Activated T-cell treated with anti-CD3 and anti-CD28 coated beads, Interleukin-2, amount 50 U/mL, for 4 hours (primary cell): ENCODE data around the gene NSL1. TPM values are rescaled to one million over a fixed set of nuclear protein-coding genes. Genes with fewer than 3 reads are reported as not detected.
"Not testable (repeated sequence)": the region's sequence is repeated elsewhere in the genome, so short reads cannot be mapped to it uniquely, and the experiment has no call there.

Source experiments
- ATAC-seq, 2 donors: fragments of 200-7000 bp; cut with Tn5 transposase; one replicate each; pipeline ENCODE4 v1.10.0; 2021
- DNase-seq: peaks from one replicate; pipeline ENCODE4 v3.0.0-alpha.2; 2020
- H3K27me3 Mint-ChIP-seq: one replicate; pipeline ENCODE4 v1.8.0; 2021; ENCODE audit warnings: low read depth, mixed read lengths
- H3K36me3 Mint-ChIP-seq: one replicate; pipeline ENCODE4 v1.8.0; 2022; ENCODE audit warnings: mixed read lengths; ENCODE audit not compliant: insufficient read depth
- H3K4me1 Mint-ChIP-seq: one replicate; pipeline ENCODE4 v1.8.0; 2021; ENCODE audit warnings: low read depth, mixed read lengths
- H3K4me3 Mint-ChIP-seq: one replicate; pipeline ENCODE4 v1.8.0; 2021; ENCODE audit warnings: mild to moderate bottlenecking, moderate library complexity, mixed read lengths
- H3K9me3 Mint-ChIP-seq: one replicate; pipeline ENCODE4 v1.8.0; 2021; ENCODE audit warnings: mixed read lengths
- total RNA-seq, 3 donors: library from RNA; stranded (reverse); gene quantifications; one replicate each; pipeline ENCODE4 v1.2.1, GENCODE V29; 2021

NSL1 gene, protein sequence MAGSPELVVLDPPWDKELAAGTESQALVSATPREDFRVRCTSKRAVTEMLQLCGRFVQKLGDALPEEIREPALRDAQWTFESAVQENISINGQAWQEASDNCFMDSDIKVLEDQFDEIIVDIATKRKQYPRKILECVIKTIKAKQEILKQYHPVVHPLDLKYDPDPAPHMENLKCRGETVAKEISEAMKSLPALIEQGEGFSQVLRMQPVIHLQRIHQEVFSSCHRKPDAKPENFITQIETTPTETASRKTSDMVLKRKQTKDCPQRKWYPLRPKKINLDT
- total RNA-seq: 10 to 100 TPM; 31.1 to 39.8 (median 31.8) TPM

DNA sequence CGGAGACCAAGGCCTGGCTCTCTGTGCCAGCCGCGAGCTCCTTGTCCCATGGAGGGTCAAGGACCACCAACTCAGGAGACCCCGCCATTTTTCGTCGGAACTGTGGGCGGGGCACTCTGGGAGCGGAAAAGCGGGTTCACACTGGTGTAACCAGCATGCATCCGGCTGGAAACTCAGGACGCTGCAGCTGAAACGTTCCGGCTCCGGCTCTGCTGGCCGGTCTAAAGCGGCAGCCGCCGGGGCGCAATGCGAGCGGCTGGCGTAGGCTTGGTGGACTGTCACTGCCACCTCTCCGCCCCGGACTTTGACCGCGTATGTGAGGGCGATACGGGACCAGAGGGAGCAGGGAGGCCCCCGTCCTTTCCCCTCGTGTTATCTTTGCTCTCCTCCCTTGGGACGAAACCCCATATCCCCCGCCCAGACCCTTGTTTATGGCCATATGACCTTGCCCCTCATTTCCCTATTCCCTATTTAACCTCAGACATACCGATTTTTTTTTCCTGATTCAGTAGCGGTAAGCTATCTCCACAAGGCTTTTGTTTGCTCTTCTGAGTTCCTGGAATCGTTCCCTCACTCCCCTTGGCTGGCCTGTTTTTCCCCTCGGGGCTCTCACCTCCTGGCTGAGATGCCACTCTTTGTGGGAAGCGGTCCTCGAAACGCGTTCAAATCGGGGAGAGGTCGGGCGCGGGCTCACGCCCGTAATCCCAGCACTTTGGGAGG lies at the start of gene NSL1, which contains the start of gene TATDN3:
Gene NSL1 (minus strand): TSS at position 102 of the 720 bp plus-strand sequence. CDS start 14 bp downstream, at position 88.
Gene TATDN3 (plus strand): TSS at position 219 of the 720 bp plus-strand sequence. CDS start 28 bp downstream, at position 247.
- Mint-ChIP-seq H3K9me3 (no peaks in the 10 kb centered on the region), H3K4me1 (peaks cover 39% of the 10 kb centered on the region), H3K27me3 (no peaks in the 10 kb centered on the region), H3K4me3 (peak within 1 kb of the TSS; percentile 98), H3K36me3 (peaks cover 6% of the 10 kb centered on the region)
- ATAC-seq: peak; percentile 91 to 92
- peak; percentile 94 for DNase-seq

DNA sequence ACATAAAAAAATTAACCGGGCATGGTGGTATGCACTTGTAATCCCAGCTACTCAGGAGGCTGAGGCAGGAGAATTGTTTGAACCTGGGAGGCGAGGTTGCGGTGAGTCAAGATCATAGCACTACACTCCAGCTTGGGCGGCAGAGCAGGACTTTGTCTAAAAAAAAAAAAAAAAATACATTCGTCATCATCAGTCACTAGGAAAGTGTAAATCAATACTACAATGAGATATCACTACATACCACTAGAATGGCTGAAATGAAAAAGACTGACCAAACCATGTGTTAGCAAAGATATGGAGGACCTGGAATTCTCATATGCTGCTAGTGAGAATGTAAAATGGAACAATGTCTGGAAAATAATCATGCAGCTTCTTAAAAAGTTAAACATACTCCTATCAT lies 46.6 kb upstream of the NSL1 start:
- DNase-seq (no peak), ATAC-seq (no peak)
- H3K36me3 Mint-ChIP-seq: no peaks in the 10 kb centered on the region
- peaks cover 4% of the 10 kb centered on the region for H3K4me1 Mint-ChIP-seq
- H3K4me3 Mint-ChIP-seq: no peak overlapping the region
- H3K9me3 Mint-ChIP-seq: no peaks in the 10 kb centered on the region
- H3K27me3 Mint-ChIP-seq: no peaks in the 10 kb centered on the region

DNA sequence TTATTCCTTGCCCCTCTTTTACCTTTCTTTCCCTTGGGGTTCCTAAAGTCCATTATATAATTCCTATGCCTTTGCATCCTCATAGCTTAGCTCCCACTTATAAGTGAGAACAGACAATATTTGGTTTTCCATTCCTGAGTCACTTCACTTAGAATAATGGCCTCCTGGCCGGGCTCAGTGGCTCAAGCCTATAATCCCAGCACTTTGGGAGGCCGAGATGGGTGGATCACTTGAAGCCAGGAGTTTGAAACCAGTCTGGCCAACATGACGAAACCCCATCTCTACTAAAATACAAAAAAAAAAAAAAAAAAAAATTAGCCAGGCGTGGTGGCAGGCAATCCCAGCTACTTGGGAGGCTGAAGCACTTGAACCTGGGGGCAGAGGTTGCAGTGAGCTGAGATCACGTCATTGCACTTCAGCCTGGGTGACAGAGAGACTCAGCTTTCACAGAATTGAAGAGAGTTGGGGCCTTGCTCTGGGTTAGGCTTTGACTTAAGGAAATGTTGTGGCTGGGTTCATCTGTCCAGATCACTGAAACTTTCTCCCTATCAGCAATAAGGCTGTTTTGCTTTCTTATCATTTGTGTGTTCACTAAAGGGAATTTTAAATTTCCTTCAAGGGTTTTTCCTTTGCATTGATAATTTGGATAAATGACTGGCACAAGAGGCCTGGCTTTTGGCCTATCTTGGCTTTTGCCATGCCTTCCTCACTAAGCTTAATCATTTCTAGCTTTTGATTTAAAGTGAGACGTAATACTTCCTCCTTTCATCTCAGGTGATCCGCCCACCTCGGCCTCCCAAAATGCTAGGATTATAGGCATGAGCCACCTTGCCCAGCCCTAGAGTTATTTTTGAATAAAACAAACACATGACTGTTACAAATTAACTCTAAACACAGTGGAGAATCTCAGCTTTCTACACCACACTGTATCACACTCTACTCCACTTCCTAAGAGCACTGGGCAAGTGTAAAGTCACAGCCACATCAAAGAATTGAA lies 41.9 kb upstream of the NSL1 start:
- not testable (repeated sequence) for ATAC-seq, H3K4me1 Mint-ChIP-seq

DNA sequence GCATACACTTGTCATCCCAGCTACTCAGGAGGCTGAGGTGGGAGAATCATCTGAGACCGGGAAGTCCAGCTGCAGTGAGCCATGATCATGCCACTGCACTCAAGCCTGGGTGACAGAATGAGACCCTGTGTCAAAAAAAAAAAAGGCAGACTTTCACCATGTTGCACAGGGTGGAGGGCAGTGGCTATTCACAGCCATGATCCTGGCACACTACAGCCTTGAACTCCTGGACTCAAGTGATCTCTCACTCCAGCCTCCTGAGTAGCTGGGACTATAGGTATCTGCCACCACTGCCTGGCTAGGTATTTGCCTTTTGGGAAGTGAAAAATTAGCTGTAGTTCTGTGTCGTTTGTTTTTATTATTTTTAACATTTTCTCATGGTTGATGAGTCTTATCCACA lies 36.8 kb upstream of the NSL1 start:
- Mint-ChIP-seq H3K4me3 (no peak overlapping the region), H3K36me3 (peaks cover 2% of the 10 kb centered on the region), H3K4me1 (peaks cover 3% of the 10 kb centered on the region), H3K9me3 (peaks cover 15% of the 10 kb centered on the region), H3K27me3 (peaks cover 4% of the 10 kb centered on the region)
- no peak for DNase-seq
- ATAC-seq: no peak

More for the DNA sequence above, 41.9 kb upstream of the NSL1 start:
- H3K9me3 Mint-ChIP-seq, H3K4me3 Mint-ChIP-seq, H3K27me3 Mint-ChIP-seq, H3K36me3 Mint-ChIP-seq, DNase-seq: not testable (repeated sequence)

DNA sequence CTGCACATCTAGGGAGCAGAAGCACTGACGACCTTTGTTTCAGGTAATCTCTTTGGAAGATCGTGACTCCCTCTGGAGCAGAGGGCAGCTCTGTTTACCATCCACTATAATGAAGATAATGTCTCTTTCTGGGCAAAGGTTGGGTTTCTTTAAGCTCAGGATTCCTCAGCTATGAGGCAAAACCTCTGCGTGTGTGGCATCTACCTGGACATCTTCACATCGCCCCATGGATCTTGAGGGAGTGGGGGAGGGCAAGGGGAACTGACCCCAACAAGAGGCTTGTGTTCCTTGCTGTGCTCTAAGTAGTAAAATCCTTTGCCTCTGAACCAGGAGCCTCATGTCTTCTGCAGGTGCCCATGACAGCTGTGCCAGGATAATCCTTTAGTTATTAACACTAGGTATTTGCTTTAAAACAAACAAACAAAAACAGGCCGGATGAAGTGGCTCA lies 36.3 kb upstream of the NSL1 start:
- peaks cover 15% of the 10 kb centered on the region for H3K9me3 Mint-ChIP-seq
- H3K36me3 Mint-ChIP-seq: peaks cover 2% of the 10 kb centered on the region
- H3K4me3 Mint-ChIP-seq: no peak overlapping the region
- H3K27me3 Mint-ChIP-seq: peaks cover 4% of the 10 kb centered on the region
- peaks cover 3% of the 10 kb centered on the region for H3K4me1 Mint-ChIP-seq
- DNase-seq: no peak
- ATAC-seq: no peak

DNA sequence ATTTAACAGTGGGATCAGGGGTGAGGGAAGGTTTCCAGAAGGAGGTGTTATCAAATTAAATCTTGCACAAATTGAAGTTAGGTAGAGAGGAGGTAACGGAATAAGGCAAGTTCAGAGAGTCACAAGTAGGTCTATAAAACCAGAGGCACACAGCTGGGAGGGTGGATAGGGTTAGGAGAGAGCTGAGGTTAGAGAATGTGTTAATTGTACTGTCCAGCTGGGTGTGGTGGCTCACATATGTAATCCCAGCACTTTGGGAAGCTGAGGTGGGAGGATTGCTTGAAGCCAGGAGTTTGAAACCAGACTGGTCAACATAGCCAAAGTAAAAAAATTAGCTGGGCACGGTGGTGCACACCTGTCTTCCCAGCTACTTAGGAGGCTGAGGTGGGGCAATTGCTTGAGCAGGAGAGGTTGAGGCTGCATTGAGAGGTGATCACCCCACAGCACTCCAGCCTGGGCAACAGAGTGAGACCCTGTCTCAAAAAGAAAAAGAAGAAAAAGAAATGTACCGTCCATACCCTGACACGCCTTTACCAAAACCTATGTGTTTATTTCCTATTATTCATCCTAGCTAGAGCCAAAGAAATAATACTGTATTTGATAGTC lies 35.7 kb upstream of the NSL1 start:
- Mint-ChIP-seq H3K36me3 (peaks cover 2% of the 10 kb centered on the region), H3K4me1 (peaks cover 3% of the 10 kb centered on the region), H3K4me3 (no peak overlapping the region), H3K9me3 (peaks cover 15% of the 10 kb centered on the region), H3K27me3 (peaks cover 4% of the 10 kb centered on the region)
- DNase-seq (no peak), ATAC-seq (no peak)

DNA sequence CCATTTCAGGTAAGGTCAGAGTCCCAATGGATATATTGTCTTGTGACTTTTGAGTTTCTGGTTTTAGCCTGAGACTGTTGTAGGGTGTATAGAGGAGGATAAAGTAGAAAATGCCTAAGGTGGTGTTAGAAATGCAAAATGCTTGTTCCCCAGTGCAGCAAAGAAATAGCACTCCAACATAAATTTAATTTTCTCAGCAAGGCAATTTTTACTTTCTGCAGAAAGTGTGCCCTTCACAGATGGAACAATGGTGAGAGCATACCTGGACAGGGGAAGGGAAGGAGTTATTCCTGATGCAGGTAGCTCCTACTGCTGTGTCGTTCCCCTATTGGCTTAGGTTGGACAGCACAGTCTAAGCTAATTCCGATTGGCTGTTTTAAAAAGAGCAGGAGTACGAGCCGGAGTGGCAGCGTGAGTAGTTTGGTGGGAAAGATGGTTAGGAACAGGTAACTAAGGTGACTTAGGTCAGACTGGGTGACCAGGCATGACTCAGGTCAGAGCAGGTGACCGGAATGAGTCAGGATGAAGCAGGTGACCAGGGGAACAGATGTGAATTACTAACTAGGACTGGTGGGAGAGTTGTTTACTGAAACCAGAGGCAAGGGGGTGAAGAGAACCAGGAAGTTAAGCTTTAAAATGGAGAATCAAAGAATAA lies 34.3 kb upstream of the NSL1 start:
- Mint-ChIP-seq H3K36me3 (peaks cover 2% of the 10 kb centered on the region), H3K4me1 (no peaks in the 10 kb centered on the region), H3K4me3 (no peak overlapping the region), H3K27me3 (peaks cover 4% of the 10 kb centered on the region), H3K9me3 (peaks cover 15% of the 10 kb centered on the region)
- no peak for DNase-seq
- no peak for ATAC-seq

DNA sequence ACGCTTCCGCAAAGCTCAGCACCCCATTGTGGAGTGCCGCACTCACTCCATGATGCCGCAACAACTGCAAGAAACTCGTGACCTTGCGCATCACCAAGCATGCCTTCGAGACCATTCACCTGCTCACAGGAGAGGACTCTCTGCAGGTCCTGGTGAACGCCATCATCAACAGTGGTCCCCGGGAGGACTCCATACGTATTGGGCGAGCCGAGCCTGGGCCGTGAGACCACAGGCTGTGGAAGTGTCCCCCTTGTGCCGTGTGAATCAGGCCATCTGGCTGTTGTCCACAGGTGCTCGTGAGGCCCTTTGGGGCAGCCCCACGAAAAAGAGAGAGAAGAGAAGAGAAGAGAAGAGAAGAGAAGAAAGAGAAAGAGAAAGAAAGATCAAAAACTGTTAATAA lies 32.6 kb upstream of the NSL1 start:
- no peak for DNase-seq
- Mint-ChIP-seq H3K4me1 (peaks cover 2% of the 10 kb centered on the region), H3K9me3 (peaks cover 15% of the 10 kb centered on the region), H3K4me3 (no peak overlapping the region), H3K36me3 (peaks cover 2% of the 10 kb centered on the region), H3K27me3 (peaks cover 4% of the 10 kb centered on the region)
- ATAC-seq: no peak

DNA sequence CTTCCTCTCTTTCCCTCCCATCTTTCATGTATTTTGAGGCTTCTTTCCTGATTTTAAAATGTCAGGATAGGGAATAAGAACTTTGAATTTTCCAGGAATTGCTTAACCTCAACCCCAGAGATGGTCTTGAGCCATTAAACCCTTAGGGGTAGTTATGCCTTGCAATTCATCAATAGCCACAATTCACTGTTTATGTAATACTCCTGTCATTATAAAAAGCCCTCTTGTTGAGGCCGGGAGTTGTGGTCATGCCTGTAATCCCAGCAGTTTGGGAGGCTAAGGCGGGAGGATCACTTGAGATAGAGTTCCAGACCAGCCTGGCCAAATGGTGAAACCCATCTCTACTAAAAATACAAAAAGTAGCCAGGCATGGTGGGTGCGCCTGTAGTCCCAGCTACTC lies 31.4 kb upstream of the NSL1 start:
- H3K27me3 Mint-ChIP-seq: peaks cover 2% of the 10 kb centered on the region
- H3K9me3 Mint-ChIP-seq: peaks cover 15% of the 10 kb centered on the region
- H3K4me1 Mint-ChIP-seq: peaks cover 2% of the 10 kb centered on the region
- H3K36me3 Mint-ChIP-seq: peaks cover 2% of the 10 kb centered on the region
- DNase-seq (no peak), ATAC-seq (no peak)
- no peak overlapping the region for H3K4me3 Mint-ChIP-seq

DNA sequence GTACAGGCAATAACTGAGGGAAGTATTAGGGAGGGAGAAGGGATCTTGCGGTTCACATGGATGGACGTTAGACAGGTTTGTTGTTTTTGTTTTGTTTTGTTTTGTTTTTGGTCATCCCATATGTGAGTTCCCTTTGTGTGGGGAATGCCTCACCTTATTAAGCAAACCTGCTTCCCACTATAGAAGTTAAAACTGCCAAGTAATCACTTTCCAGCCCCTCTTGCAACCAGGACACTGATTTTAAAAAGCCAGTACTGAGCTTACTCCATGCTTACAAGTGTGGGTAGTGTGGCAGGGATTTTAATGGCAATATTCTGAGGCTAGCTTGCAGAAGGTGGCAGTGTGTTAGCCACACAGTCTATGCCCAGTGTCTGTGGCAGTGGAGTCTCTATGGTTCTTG lies 29.4 kb upstream of the NSL1 start:
- Mint-ChIP-seq H3K4me3 (no peak overlapping the region), H3K36me3 (peaks cover under 1% of the 10 kb centered on the region), H3K9me3 (peaks cover 8% of the 10 kb centered on the region), H3K27me3 (no peaks in the 10 kb centered on the region), H3K4me1 (peaks cover 2% of the 10 kb centered on the region)
- no peak for DNase-seq
- ATAC-seq: no peak

DNA sequence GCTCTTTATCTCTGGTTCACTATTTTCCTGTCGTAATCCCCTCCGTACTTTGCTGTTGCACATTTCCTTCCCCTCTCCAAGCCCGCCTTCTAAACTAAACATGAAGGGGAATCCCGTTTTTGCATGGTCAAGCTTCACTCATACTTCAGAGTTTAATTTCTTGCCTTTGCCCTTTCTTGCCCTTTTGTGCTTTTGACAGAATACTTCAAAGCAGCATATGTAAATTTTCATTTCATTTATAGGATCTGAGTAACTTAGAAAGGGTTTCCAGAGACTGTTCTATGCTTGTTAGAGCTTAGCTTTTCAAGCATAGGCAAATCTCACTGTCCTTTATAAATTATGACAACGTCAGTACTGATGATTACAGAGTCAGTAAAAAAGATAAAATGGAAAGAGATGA lies 28.1 kb upstream of the NSL1 start:
- Mint-ChIP-seq H3K36me3 (peaks cover 4% of the 10 kb centered on the region), H3K27me3 (no peaks in the 10 kb centered on the region), H3K4me3 (no peak overlapping the region), H3K9me3 (peaks cover 3% of the 10 kb centered on the region), H3K4me1 (peaks cover 2% of the 10 kb centered on the region)
- DNase-seq (no peak), ATAC-seq (no peak)

DNA sequence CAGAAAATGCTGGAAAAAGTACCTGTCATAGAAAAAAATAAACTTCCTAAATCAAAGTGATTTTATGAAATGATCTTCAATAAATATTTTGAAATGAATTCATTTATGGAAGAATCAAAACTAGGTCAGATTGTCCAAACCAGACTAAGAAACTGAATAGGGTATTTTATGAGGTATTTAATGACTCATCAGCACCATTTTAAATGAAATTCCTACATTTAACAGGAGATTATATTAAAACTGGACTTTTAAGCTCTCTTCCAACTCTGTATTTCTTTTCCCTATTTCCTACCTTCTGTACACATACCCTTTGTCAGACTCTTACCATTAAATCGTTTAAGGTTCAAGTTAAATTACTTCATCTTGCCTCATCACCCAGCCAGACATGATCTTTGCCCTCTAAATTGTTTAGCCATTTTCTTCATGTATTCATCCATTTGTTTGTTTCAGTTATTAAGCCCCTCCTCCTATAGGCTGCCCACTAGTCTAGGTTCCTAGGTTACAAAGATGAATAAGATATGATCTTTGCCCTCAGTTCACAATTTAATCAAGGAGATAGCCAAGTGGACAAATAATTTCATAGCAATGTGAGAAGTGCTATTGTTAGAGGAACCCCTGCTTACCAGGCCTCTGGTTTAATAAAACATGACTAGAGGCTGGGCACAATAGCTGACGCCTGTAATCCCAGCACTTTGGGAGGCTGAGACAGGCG lies 25.1 kb upstream of the NSL1 start:
- Mint-ChIP-seq H3K9me3 (no peaks in the 10 kb centered on the region), H3K36me3 (peaks cover 4% of the 10 kb centered on the region), H3K4me1 (peaks cover 2% of the 10 kb centered on the region), H3K4me3 (no peak overlapping the region), H3K27me3 (no peaks in the 10 kb centered on the region)
- DNase-seq (no peak), ATAC-seq (no peak)
